Epithelial cell of esophagus (primary cell): ENCODE results near the gene LRP8.

Experiments
- DNase-seq: peaks from one replicate; pipeline ENCODE4 v3.0.0; 2010; ENCODE audit warnings: low read depth
- H3K4me3 ChIP-seq: 2 replicates; pipeline ENCODE4 v1.5.1; 2011; ENCODE audit warnings: mild to moderate bottlenecking, low read length, control low read depth
- CTCF ChIP-seq: IDR thresholded peaks from 2 replicates; pipeline ENCODE4 v1.5.1; 2011; ENCODE audit warnings: low read depth, mild to moderate bottlenecking, low read length, control low read depth, inconsistent platforms; ENCODE audit not compliant: insufficient read depth; ENCODE audit errors: missing control alignments

Gene LRP8

GRCh38 chr1:53316424-53316765, 11.5 kb downstream of the LRP8 start:
- no peak for TF ChIP-seq CTCF
- H3K4me3 ChIP-seq, result no peak overlapping the region
- no peak for DNase-seq

GRCh38 chr1:53315456-53316423, 12.1 kb downstream of the LRP8 start:
- TF ChIP-seq CTCF, result no peak
- no peak for DNase-seq
- no peak overlapping the region for H3K4me3 ChIP-seq

- TF ChIP-seq CTCF, result no peak
- DNase-seq, result no peak
- H3K4me3 ChIP-seq, result no peak overlapping the region
These were observed 12.8 kb downstream of the LRP8 start for GRCh38 chr1:53315046-53315445.

GRCh38 chr1:53314606-53315005, 13.3 kb downstream of the LRP8 start:
- DNase-seq, result no peak
- no peak for TF ChIP-seq CTCF

GRCh38 chr1:53314096-53314495, 13.8 kb downstream of the LRP8 start:
- DNase-seq, result no peak
- no peak overlapping the region for H3K4me3 ChIP-seq
- no peak for TF ChIP-seq CTCF

More at GRCh38 chr1:53314606-53315005, 13.3 kb downstream of the LRP8 start:
- no peak overlapping the region for H3K4me3 ChIP-seq

- no peak overlapping the region for H3K4me3 ChIP-seq
- TF ChIP-seq CTCF, result no peak
- DNase-seq, result no peak
These were observed 14.3 kb downstream of the LRP8 start for GRCh38 chr1:53313556-53313955.
